ENCODE data around the gene DHCR7.
"Not testable (repeated sequence)": the region's sequence is repeated elsewhere in the genome, so short reads cannot be mapped to it uniquely, and the experiment has no call there.

Gene DHCR7

GRCh38 chr11:71423181-71423790 lies 24.9 kb downstream of the DHCR7 start:
- Histone ChIP-seq H3K4me1 (ENCODE audit: control insufficient read depth, insufficient read depth, low read length) (no peaks in the 10 kb centered on the region), H3K9me3 (ENCODE audit: control insufficient read depth, insufficient read depth, low read depth, low read length) (no peaks in the 10 kb centered on the region), H3K27ac (ENCODE audit: low read depth, low read length) (no peak overlapping the region), H3K9ac (ENCODE audit: low read length) (no peak overlapping the region), H3K27me3 (ENCODE audit: control insufficient read depth, insufficient read depth, low read length) (no peaks in the 10 kb centered on the region), H3K4me3 (ENCODE audit: low read depth, low read length) (no peak overlapping the region), H3K36me3 (ENCODE audit: control insufficient read depth, insufficient read depth, low read length) (no peaks in the 10 kb centered on the region)

GRCh38 chr11:71422318-71422717 lies 25.9 kb downstream of the DHCR7 start:
- H3K4me1 ChIP-seq (ENCODE audit: control insufficient read depth, insufficient read depth, low read length); H3K9me3 ChIP-seq (ENCODE audit: control insufficient read depth, insufficient read depth, low read depth, low read length); H3K36me3 ChIP-seq (ENCODE audit: control insufficient read depth, insufficient read depth, low read length); H3K9ac ChIP-seq (ENCODE audit: low read length); H3K27ac ChIP-seq (ENCODE audit: low read depth, low read length); H3K27me3 ChIP-seq (ENCODE audit: control insufficient read depth, insufficient read depth, low read length); H3K4me3 ChIP-seq (ENCODE audit: low read depth, low read length): not testable (repeated sequence)

DNA sequence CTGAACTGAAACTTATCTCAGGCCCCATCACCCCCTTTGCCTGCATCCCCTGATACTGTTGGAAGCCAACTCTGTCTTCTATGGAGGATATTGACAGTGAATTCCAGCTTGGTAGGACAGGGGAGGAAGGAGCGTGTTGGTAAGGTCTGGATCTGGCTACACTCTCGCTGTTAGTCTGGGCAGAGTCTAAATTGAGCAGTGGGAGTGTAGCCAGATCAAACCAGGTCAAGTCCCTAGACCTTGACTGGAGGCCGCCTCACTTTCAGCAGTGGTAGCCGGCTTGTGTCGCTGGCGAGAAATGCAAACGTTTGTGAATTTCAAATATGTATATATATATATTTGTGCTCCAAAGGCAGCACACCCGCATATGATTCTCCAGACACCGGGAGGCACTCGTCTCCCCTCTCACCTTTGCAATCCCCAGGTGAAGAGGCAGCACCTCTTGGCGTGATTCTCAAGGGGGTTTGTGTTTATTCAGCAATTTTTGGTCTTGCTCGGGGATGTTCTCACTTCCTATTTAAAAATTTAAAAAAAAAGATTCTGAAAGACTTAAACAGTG lies 26.7 kb downstream of the DHCR7 start:
- Histone ChIP-seq H3K9ac (ENCODE audit: low read length) (no peak overlapping the region), H3K9me3 (ENCODE audit: control insufficient read depth, insufficient read depth, low read depth, low read length) (no peaks in the 10 kb centered on the region), H3K4me3 (ENCODE audit: low read depth, low read length) (no peak overlapping the region), H3K4me1 (ENCODE audit: control insufficient read depth, insufficient read depth, low read length) (no peaks in the 10 kb centered on the region), H3K36me3 (ENCODE audit: control insufficient read depth, insufficient read depth, low read length) (no peaks in the 10 kb centered on the region), H3K27ac (ENCODE audit: low read depth, low read length) (no peak overlapping the region), H3K27me3 (ENCODE audit: control insufficient read depth, insufficient read depth, low read length) (no peaks in the 10 kb centered on the region)

- no peaks in the 10 kb centered on the region for H3K36me3 ChIP-seq (ENCODE audit: control insufficient read depth, insufficient read depth, low read length)
- no peak overlapping the region for H3K4me3 ChIP-seq (ENCODE audit: low read depth, low read length)
- H3K4me1 ChIP-seq (ENCODE audit: control insufficient read depth, insufficient read depth, low read length), result no peaks in the 10 kb centered on the region
- H3K9ac ChIP-seq (ENCODE audit: low read length), result no peak overlapping the region
- H3K27me3 ChIP-seq (ENCODE audit: control insufficient read depth, insufficient read depth, low read length), result peaks cover 6% of the 10 kb centered on the region; the same call in 1 of the 2 replicates
- no peak overlapping the region for H3K27ac ChIP-seq (ENCODE audit: low read depth, low read length)
- H3K9me3 ChIP-seq (ENCODE audit: control insufficient read depth, insufficient read depth, low read depth, low read length), result no peaks in the 10 kb centered on the region
Observed at GRCh38 chr11:71420455-71421241, 27.5 kb downstream of the DHCR7 start.

DNA sequence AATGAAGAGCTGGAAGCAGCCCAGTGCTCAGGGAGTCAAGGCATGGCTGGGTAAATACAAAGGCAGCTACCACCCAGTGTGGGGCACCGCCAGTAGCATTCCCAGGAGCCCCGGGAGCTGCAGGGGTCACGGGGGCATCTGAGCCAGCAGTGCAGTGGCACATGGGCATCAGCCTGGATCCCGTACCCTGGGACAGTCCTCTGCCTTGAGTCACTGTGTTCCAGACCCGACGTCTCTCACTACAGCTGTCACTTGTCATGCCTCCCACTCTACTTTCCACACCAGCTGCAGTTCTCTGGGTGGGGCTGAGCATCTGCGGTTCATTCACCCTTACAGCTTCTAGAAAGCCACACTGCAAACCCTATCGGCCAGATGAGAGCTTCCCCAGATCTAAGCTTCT lies 29.6 kb downstream of the DHCR7 start:
- Histone ChIP-seq H3K9ac (ENCODE audit: low read length) (no peak overlapping the region), H3K27me3 (ENCODE audit: control insufficient read depth, insufficient read depth, low read length) (peaks cover 14% of the 10 kb centered on the region; the same call in 1 of the 2 replicates), H3K36me3 (ENCODE audit: control insufficient read depth, insufficient read depth, low read length) (no peaks in the 10 kb centered on the region), H3K27ac (ENCODE audit: low read depth, low read length) (no peak overlapping the region), H3K4me1 (ENCODE audit: control insufficient read depth, insufficient read depth, low read length) (no peaks in the 10 kb centered on the region), H3K9me3 (ENCODE audit: control insufficient read depth, insufficient read depth, low read depth, low read length) (no peaks in the 10 kb centered on the region), H3K4me3 (ENCODE audit: low read depth, low read length) (no peak overlapping the region)

DNA sequence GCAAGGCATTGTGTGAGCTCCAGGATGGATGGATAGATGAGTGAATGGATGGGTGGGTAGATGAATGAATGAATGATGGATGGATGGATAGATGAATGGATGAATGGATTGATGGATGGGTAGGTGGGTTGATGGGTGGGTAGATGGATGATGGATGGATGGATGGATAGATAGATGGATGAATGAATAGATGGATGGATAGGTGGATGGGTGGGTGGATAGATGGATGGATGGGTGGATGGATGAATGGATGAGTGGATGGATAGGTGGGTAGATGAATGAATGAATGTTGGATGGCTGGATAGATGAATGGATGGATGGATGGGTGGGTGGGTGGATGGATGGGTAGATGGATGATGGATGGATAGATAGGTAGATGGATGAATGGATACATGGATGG lies 33.5 kb downstream of the DHCR7 start:
- H3K27me3 ChIP-seq (ENCODE audit: control insufficient read depth, insufficient read depth, low read length), result peaks cover 14% of the 10 kb centered on the region; the same call in 1 of the 2 replicates

DNA sequence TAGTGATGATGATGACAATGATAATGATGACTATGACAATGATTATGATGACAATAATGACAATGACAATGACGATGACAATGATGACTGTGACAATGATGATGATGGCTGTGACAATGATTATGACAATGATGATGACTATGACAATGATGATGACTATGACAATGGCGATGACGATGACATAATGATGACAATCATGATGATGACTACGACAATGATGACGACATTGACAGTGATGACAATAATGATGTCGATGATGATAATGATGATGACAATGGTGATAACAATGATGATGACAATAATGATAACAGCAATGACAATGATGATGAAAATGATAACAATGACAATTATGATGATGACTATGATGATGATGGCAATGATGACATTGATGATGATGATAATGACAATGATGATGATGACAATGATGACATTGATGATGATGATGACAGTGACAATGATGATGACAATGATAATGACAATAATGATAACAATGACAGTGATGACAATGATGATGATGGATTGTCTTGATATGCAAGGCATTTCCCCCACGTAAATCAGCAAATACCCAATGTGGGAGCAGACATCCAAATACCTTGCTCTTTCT lies 37.7 kb downstream of the DHCR7 start:
- Histone ChIP-seq H3K4me3 (ENCODE audit: low read depth, low read length) (no peak overlapping the region), H3K27ac (ENCODE audit: low read depth, low read length) (no peak overlapping the region), H3K27me3 (ENCODE audit: control insufficient read depth, insufficient read depth, low read length) (peaks cover 8% of the 10 kb centered on the region; the same call in 1 of the 2 replicates), H3K9ac (ENCODE audit: low read length) (no peak overlapping the region), H3K4me1 (ENCODE audit: control insufficient read depth, insufficient read depth, low read length) (no peaks in the 10 kb centered on the region), H3K9me3 (ENCODE audit: control insufficient read depth, insufficient read depth, low read depth, low read length) (no peaks in the 10 kb centered on the region), H3K36me3 (ENCODE audit: control insufficient read depth, insufficient read depth, low read length) (no peaks in the 10 kb centered on the region)

More for the DNA sequence above, 33.5 kb downstream of the DHCR7 start:
- Histone ChIP-seq H3K9ac (ENCODE audit: low read length) (no peak overlapping the region), H3K36me3 (ENCODE audit: control insufficient read depth, insufficient read depth, low read length) (no peaks in the 10 kb centered on the region), H3K4me3 (ENCODE audit: low read depth, low read length) (no peak overlapping the region), H3K27ac (ENCODE audit: low read depth, low read length) (no peak overlapping the region), H3K4me1 (ENCODE audit: control insufficient read depth, insufficient read depth, low read length) (no peaks in the 10 kb centered on the region), H3K9me3 (ENCODE audit: control insufficient read depth, insufficient read depth, low read depth, low read length) (no peaks in the 10 kb centered on the region)

GRCh38 chr11:71408826-71409225 lies 39.4 kb downstream of the DHCR7 start:
- Histone ChIP-seq H3K4me3 (ENCODE audit: low read depth, low read length) (no peak overlapping the region), H3K4me1 (ENCODE audit: control insufficient read depth, insufficient read depth, low read length) (no peaks in the 10 kb centered on the region)

GRCh38 chr11:71407356-71407755 lies 40.8 kb downstream of the DHCR7 start:
- H3K4me3 ChIP-seq (ENCODE audit: low read depth, low read length), result no peak overlapping the region
- H3K9ac ChIP-seq (ENCODE audit: low read length), result no peak overlapping the region
- H3K27ac ChIP-seq (ENCODE audit: low read depth, low read length), result no peak overlapping the region
- H3K9me3 ChIP-seq (ENCODE audit: control insufficient read depth, insufficient read depth, low read depth, low read length), result peaks cover 4% of the 10 kb centered on the region; the same call in 1 of the 2 replicates
- no peaks in the 10 kb centered on the region for H3K4me1 ChIP-seq (ENCODE audit: control insufficient read depth, insufficient read depth, low read length)
- H3K27me3 ChIP-seq (ENCODE audit: control insufficient read depth, insufficient read depth, low read length), result peaks cover 11% of the 10 kb centered on the region; the same call in 1 of the 2 replicates
- H3K36me3 ChIP-seq (ENCODE audit: control insufficient read depth, insufficient read depth, low read length), result no peaks in the 10 kb centered on the region

More at GRCh38 chr11:71408826-71409225, 39.4 kb downstream of the DHCR7 start:
- Histone ChIP-seq H3K36me3 (ENCODE audit: control insufficient read depth, insufficient read depth, low read length) (no peaks in the 10 kb centered on the region), H3K9me3 (ENCODE audit: control insufficient read depth, insufficient read depth, low read depth, low read length) (no peaks in the 10 kb centered on the region), H3K9ac (ENCODE audit: low read length) (no peak overlapping the region), H3K27me3 (ENCODE audit: control insufficient read depth, insufficient read depth, low read length) (peaks cover 6% of the 10 kb centered on the region; the same call in 1 of the 2 replicates), H3K27ac (ENCODE audit: low read depth, low read length) (no peak overlapping the region)

GRCh38 chr11:71406681-71407080 lies 41.5 kb downstream of the DHCR7 start:
- Histone ChIP-seq H3K36me3 (ENCODE audit: control insufficient read depth, insufficient read depth, low read length) (no peaks in the 10 kb centered on the region), H3K9me3 (ENCODE audit: control insufficient read depth, insufficient read depth, low read depth, low read length) (peaks cover 4% of the 10 kb centered on the region; the same call in 1 of the 2 replicates), H3K4me1 (ENCODE audit: control insufficient read depth, insufficient read depth, low read length) (no peaks in the 10 kb centered on the region), H3K27me3 (ENCODE audit: control insufficient read depth, insufficient read depth, low read length) (peaks cover 11% of the 10 kb centered on the region; the same call in 1 of the 2 replicates), H3K4me3 (ENCODE audit: low read depth, low read length) (no peak overlapping the region), H3K27ac (ENCODE audit: low read depth, low read length) (no peak overlapping the region), H3K9ac (ENCODE audit: low read length) (no peak overlapping the region)

DNA sequence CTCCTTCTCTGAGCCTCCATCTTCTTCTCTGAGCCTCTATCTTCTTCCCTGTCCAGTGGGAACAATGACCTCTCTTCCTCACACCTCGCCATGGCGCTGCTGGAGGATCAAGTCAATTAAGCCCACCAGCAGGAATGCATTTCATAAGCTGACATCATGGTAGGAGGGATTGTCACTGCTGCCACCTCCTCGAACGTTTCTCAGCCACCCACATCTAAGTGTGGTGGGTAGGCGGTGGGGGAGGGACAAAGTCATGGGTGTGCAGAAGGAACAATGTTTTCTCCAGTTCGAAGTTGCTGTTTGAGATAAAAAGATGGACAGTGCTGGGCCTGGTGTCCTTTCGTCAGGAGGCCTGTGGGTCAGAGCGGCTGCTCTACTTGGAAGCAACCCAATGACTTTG lies 44.0 kb downstream of the DHCR7 start:
- no peaks in the 10 kb centered on the region for H3K4me1 ChIP-seq (ENCODE audit: control insufficient read depth, insufficient read depth, low read length)
- no peak overlapping the region for H3K9ac ChIP-seq (ENCODE audit: low read length)
- H3K27me3 ChIP-seq (ENCODE audit: control insufficient read depth, insufficient read depth, low read length), result peaks cover 11% of the 10 kb centered on the region; the same call in 1 of the 2 replicates
- no peak overlapping the region for H3K4me3 ChIP-seq (ENCODE audit: low read depth, low read length)
- no peak overlapping the region for H3K27ac ChIP-seq (ENCODE audit: low read depth, low read length)
- peaks cover 4% of the 10 kb centered on the region; the same call in 1 of the 2 replicates for H3K9me3 ChIP-seq (ENCODE audit: control insufficient read depth, insufficient read depth, low read depth, low read length)
- H3K36me3 ChIP-seq (ENCODE audit: control insufficient read depth, insufficient read depth, low read length), result no peaks in the 10 kb centered on the region

Data from HUES6 (cell line).